Thyroid gland (tissue), 4 donors: ENCODE measurements around the gene SH3RF3.

ENCODE experiments used
- CTCF ChIP-seq, 6 experiments: fragments of 200-600 bp in 3 of 6; fragments of 450-650 bp in 3 of 6; sonication (generic) in 3 of 6; IDR thresholded peaks; one replicate each; pipeline ENCODE4 v1.5.1; 2016 to 2019; ENCODE audit warnings: antibody characterized with exemption in 6 of 6, mild to moderate bottlenecking in 2 of 6, inconsistent platforms in 1 of 6, moderate library complexity in 1 of 6
- POLR2A ChIP-seq, 2 donors: fragments of 450-650 bp; IDR thresholded peaks; one replicate each; pipeline ENCODE4 v1.6.1; 2017; ENCODE audit warnings: antibody characterized with exemption in 2 of 2, mild to moderate bottlenecking in 2 of 2, moderate library complexity in 1 of 2

GRCh38 chr2:109342256-109342850, 213.3 kb downstream of the SH3RF3 start:
- TF ChIP-seq CTCF (IDR thresholded peaks at IDR 0.05) (no peak), POLR2A (IDR thresholded peaks at IDR 0.05) (no peak)
